Adipose tissue (tissue), 3 donors: ENCODE data around the gene ZNHIT2. TPM values are rescaled to one million over a fixed set of nuclear protein-coding genes. Genes with fewer than 3 reads are reported as not detected.

Source experiments
- H3K27ac ChIP-seq: one replicate; pipeline ENCODE4 v1.5.1; 2013; ENCODE audit warnings: low read depth, low read length
- WGBS, 3 donors: extraction: QIAGEN DNeasy Blood & Tissue Kit; methylation state at CpG; one replicate each; pipeline ENCODE4 v1.1.7; 2013; 5-methylcytosine and 5-hydroxymethylcytosine counted together
- polyA plus RNA-seq, 3 donors: library from polyadenylated mRNA; stranded (reverse); fragments of 200-250 nt; gene quantifications; one replicate each; pipeline ENCODE4 v1.2.3, GENCODE V29; 2013
- donor health status: healthy with polysubstance abuse.
- donor health status: Bipolar disorder and iron deficiency.
- donor health status: healthy.

The ZNHIT2 gene
- polyA plus RNA-seq, 3 donors, result 5.1 to 15.1 (median 12.3) TPM

DNA sequence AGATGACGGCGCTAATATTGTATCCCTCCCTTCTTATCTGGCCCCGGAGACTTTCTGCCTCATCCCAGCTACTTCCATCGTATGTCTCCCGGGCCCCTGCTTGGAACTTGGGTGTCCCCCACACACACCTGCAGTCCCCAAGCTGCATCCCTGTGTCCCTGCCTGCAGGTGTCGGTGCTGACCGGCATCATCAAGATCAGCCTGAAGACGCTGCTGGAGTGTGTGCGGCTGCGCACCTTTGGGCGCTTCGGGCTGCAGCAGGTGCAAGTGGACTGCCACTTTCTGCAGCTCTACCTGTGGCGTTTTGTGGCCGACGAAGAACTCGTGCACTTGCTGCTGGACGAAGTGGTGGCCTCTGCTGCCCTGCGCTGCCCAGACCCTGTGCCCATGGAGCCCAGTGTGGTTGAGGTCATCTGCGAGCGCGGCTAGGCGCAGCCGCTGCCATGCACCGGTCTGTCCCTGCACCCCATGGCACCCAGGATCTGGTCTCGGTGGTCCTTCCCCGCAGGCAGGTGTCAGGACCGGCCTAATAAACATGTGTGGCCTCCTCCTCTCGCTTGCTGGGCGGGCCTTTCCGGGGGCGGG is 6.2 kb downstream of the ZNHIT2 start:
- WGBS, 3 donors, result 61 to 69% (median 68%) methylated on average over 30 to 31 of the region's 31 CpGs
- no peak overlapping the region for H3K27ac ChIP-seq

DNA sequence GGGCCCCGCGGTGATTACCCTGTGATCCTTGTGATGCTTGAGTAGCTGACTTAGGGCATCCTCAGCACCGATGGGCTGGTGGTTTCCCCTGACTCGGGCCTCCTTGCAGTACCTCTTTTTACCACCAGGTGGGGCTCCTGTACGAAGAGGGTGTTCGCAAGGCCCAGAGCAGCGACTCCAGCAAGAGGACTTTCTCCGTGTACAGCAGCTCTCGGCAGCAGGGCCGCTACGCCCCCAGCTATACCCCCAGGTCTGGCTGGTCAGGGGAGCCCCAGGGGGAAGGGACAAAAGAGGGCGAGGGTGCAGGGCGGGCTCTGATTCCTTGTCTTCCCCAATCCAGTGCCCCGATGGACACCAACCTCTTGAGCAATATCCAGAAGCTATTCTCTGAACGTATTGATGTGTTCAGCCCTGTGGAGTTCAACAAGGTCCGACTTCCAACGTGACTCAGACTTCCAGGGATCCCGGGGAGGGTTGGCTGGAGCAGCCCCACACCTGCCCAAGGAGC is 7.1 kb downstream of the ZNHIT2 start:
- 11 to 13% (median 12%) methylated on average over 18 of the region's 18 CpGs for WGBS, 3 donors
- H3K27ac ChIP-seq, result no peak overlapping the region

DNA sequence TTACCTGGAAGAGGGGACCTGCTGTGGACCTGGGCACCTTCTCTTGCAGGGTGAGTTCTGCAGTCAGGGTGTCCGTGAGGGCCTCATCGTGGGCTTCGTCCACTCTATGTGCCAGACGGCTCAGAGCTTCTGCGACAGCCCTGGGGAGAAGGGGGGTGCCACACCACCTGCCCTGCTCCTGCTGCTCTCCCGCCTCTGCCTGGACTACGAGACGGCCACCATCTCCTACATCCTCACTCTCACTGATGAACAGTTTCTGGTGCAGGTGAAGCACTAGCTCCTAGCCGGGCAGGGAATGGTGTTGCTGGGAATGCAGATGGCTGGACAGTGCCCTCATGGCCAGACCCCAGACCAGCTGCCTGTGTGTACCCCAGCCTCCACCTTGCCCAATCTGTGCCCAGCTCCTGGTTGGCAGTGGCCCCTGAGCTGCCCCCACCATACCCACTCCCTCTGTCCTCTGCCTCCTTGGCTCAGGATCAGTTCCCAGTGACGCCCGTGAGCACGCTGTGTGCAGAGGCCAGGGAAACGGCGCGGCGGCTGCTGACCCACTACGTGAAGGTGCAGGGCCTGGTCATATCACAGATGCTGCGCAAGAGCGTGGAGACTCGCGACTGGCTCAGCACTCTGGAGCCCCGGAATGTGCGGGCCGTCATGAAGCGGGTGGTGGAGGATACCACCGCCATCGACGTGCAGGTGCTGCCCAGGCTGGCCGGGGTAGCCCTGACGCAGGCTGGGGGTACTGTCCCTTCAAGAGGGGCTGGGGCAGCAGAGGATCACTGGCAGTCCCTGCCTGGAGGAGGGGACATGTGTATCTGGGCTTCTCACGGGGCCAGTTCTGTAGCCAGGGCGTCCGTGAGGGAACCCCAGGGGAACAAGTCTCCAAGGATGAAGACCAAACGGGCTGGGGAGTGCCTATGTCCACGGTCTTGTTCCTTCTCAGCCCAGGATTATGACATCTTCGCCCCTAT is 8.0 kb downstream of the ZNHIT2 start:
- 87 to 90% (median 87%) methylated on average over 36 of the region's 36 CpGs for WGBS, 3 donors
- H3K27ac ChIP-seq, result no peak overlapping the region

DNA sequence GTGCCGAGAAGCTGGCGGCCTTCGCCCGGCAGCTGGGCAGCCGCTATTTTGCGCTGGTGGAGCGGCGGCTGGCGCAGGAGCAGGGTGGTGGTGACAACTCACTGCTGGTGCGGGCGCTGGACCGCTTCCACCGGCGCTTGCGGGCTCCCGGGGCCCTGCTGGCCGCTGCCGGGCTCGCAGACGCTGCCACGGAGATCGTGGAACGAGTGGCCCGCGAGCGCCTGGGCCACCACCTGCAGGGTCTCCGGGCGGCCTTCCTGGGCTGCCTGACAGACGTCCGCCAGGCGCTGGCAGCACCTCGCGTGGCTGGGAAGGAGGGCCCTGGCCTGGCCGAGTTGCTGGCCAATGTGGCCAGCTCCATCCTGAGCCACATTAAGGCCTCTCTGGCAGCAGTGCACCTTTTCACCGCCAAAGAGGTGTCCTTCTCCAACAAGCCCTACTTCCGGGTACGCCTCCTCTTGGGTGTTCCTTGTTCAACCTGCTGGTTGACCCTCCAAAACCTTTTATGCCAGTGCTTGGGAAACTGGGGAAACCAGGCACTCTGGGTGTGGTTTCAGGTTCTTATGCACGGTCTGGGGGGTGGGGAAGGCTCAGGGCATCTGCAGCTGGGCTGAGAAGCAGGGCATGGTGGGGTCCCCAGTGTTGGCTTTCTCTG is 8.9 kb downstream of the ZNHIT2 start:
- no peak overlapping the region for H3K27ac ChIP-seq
- WGBS, 3 donors, result 93% methylated on average over 37 to 38 of the region's 38 CpGs

DNA sequence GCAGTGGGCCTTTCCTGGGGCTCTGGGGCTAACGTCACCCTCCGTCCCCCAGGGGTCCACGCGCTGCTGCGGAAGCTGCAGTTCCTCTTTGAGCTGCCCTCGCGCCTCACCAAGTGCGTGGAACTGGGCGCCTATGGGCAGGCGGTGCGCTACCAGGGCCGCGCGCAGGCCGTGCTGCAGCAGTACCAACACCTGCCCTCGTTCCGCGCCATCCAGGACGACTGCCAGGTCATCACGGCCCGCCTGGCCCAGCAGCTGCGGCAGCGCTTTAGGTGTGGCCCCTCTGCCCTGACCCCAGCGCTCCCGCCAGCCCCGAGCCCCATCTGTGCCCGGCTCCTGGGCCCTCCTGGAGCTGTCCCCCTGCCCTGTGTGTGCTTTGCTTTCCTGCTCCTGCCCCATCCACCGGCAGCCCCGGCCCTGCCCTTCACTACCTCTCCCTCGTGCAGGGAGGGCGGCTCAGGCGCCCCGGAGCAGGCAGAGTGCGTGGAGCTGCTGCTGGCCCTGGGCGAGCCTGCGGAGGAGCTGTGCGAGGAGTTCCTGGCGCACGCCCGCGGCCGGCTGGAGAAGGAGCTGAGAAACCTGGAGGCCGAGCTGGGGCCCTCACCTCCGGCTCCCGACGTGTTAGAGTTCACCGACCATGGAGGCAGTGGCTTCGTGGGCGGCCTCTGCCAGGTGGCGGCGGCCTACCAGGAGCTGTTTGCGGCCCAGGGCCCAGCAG is 9.6 kb downstream of the ZNHIT2 start:
- WGBS, 3 donors, result 94 to 95% (median 94%) methylated on average over 50 to 52 of the region's 52 CpGs
- H3K27ac ChIP-seq, result no peak overlapping the region

DNA sequence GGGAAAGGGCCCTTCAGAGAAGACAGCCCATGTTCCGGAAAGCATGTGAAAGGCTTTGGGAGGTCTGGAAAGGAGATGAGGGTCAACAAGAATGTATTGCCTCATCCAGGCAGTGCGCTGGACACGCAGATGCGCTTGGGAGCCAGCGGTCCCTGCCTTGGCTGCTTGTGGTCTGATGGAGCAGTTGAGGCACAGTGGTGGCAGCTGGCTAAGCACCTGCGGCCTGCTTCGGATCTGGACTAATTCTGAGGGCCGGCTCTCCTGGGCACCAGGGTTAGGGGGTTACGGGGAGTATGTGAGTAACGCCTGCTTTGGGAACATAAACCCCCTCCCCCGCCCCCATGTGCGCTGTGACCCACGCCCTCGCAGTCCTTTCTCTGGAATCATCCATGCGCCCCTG is 10.4 kb downstream of the ZNHIT2 start:
- 91 to 95% (median 94%) methylated on average over 15 of the region's 15 CpGs for WGBS, 3 donors
- no peak overlapping the region for H3K27ac ChIP-seq

DNA sequence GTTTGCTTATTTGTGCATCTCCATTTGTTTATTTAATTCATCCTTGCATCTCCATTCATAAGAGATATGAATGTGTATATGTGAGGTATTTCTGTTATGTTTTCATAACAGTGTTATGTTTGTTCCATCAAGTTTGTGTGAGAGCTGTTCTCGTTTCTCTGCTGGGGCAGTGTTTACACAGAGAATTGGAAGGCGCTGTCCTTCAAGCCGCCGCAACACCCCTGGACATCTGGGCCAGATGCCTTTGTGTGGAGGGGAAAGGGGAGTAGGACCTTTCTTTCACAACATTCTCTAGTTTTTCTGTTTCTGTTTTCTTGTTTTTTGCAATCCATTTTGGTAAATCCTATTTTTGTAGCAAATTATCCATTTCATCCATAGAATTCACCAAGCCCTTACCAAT is 12.9 kb downstream of the ZNHIT2 start:
- WGBS, 3 donors, result 32 to 80% (median 72%) methylated on average over 4 of the region's 4 CpGs
- H3K27ac ChIP-seq, result no peak overlapping the region

DNA sequence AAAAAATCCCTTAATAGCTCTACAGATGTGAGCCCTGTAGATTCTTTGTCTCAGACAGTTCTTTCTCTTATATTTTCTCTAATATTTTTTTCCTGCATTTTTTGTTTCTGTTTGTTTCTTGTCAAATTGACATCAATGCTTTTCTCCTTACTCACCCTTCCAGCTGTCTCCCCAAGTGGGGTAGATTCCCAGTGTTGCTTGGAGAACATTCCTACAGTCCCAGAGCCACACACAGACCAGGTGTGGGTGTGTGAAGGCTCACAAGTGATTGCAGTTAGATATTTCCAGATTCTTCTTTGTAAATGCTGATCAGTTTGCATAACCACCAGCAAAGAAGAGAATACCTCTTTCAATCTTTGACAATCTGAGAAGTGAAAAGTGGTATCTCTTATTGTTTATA is 14.0 kb downstream of the ZNHIT2 start:
- no peak overlapping the region for H3K27ac ChIP-seq

DNA sequence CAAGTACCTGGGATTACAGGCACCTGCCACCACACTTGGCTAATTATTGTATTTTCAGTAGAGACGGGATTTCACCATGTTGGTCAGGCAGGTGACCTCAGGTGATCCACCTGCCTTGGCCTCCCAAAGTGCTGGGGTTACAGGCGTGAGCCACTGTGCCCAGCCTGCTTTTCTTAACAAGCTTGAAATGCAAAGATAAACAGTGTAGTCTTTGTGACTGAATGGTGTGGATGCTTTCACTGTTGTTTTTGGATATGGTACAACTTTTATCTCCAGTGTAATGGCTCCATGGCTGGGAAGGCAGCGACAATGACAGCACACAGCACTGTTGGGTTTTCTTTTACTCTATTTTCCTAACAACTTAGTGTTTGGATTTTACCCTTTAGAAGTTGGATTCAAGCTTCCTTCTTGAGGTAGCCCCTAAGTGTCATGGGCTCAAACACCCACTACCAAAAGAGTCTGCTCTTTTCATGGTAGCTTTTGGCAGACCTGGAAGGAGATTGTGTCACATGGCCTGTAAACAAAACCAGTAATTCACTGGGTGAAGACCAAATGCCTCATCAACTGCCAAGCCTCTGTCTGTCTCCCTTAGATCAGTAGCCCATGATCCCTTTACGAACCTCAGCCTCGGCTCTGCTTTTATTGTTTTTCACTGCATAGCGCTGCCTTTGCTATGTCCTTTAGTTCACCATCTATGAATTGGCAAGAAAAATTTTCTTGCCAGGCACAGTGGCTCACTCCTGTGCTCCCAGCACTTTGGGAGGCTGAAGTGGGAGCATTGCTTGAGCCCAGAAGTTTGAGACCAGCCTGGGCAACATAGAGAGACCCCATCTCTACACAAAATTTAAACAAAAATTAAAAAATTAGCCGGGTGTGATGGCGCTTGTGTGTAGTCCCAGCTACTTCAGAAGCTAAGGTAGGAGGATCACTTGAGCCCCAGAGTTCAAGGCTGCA is 15.1 kb downstream of the ZNHIT2 start:
- WGBS, 3 donors, result 64 to 87% (median 85%) methylated on average over 8 of the region's 8 CpGs
- H3K27ac ChIP-seq, result no peak overlapping the region

DNA sequence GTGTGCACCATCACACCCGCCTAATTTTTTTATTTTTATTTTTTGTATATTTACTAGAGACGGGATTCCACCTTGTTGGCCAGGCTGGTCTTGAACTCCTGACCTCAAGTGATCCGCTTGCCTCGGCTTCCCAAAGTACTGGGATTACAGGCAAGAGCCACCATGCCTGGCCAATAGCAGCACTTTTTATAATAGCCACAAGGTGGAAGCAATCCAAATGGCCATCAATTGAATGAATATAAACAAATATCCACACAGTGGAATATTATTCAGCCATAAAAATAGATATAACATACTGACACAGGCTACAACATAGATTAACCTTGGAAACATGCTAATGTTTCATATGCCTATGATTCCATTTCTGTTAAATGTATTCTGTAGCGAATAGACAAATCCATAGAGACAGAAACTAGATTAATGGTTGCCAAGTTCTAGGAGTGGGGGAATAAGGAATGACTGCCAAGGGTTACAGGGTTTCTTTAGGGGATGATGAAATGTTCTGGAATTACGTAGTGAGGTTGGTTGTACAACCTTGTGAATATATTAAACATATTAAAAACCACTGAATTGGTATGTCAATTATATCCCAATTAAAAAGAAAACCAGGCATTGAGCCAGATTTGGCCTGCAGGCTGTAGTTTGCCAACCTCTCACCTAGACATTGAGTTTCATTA is 16.7 kb downstream of the ZNHIT2 start:
- H3K27ac ChIP-seq, result no peak overlapping the region
- 75 to 81% (median 80%) methylated on average over 6 of the region's 6 CpGs for WGBS, 3 donors

DNA sequence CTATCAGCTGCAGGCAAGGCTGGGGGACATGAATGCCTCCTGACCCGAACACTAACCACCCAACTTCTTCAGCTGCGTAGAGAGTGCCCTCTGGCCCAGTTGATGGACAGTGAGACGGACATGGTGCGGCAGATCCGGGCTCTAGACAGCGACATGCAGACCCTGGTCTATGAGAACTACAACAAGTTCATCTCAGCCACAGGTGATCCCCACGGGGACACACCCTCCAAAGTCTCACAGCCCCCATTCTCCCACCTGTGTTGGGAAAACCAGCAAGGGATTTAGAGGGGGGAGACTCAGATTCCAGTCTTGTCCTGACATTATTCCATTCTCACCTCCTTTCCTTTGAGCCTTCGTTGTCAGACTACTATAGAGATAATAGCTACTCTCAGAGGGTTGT is 20.6 kb downstream of the ZNHIT2 start:
- WGBS, 3 donors, result 24 to 43% (median 38%) methylated on average over 8 of the region's 8 CpGs
- H3K27ac ChIP-seq, result no peak overlapping the region

DNA sequence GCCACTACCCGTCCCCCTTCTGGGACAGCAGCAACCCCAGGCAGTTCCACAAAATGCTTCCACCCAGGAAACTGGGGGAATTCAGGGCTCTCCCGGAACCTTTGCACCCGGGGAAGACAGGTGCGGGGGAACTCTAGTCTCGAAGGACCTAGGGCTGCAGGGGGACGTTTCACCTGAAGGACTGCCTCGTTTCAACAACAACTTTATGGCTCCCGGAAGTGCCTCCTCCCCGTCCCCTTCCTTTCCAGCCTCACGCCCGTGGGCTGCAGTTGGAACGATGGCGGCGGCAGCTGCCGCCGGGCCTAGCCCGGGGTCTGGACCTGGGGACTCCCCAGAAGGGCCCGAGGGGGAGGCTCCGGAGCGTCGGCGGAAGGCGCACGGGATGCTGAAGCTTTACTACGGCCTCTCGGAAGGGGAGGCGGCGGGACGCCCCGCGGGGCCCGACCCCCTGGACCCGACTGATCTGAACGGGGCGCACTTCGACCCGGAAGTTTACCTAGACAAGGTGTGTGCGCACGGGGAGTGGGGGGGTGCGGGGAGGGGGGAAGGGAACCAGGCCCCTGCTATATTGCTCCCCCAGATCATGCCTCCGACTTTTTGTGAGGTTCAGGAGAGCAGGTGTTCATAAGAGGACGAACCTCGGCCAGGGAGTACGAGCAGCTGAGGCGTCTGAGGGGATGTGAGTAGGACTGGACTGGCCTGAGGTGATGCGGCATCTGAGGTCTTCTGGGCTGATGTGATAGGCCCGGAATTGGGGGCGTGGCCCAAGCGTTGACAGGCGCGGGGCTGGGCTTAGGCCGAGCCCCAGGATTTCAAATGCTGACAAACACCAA is 21.3 kb downstream of the ZNHIT2 start, which contains the start of gene VPS51:
Gene VPS51, plus strand, starts transcription at position 241 of the 833 bp plus-strand sequence. Its CDS starts 37 bp downstream, at position 278.
- H3K27ac ChIP-seq, result no peak within 1 kb of the TSS
- WGBS, 3 donors, result 0 to 1% (median 0%) methylated on average over 46 to 52 of the region's 52 CpGs

DNA sequence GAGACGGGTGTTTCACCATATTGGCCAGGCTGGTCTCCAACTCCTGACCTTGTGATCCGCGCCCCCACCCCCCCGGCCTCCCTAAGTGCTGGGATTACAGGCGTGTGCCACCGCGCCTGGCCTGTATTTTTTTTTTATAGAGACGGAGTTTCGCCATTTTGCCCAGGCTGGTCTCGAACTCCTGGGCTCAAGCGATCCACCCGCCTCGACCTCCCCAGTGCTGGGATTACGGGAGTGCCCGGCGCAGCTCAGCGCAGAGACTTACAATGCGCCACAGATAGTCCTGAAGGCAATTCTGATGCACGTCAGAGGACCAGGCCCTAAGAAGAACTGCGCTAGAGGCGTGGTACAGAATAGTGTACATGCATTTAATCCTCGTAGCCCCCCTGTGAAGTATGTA is 22.1 kb downstream of the ZNHIT2 start:
- WGBS, 3 donors, result 62 to 81% (median 80%) methylated on average over 22 of the region's 22 CpGs
- H3K27ac ChIP-seq, result no peak overlapping the region

DNA sequence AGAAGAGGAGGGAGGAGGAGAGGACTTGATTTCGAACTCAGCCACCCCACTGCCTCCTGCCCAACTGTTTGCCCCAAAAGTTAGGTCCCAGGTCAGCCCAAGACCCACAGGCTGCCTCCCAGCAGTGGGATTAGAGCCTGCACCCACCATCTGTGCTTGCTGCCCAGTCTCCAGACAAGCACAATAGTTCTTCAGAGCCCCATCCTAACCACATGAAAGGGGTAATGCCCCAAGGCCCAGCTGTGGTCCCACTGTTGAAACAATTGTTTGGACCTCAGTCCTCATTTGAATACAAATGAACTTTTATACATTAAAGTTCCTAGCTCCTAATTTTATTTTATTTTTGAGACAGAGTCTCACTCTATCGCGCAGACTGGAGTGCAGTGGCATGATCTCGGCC is 26.9 kb downstream of the ZNHIT2 start:
- 92 to 98% (median 95%) methylated on average over 4 of the region's 4 CpGs for WGBS, 3 donors
- no peak overlapping the region for H3K27ac ChIP-seq

DNA sequence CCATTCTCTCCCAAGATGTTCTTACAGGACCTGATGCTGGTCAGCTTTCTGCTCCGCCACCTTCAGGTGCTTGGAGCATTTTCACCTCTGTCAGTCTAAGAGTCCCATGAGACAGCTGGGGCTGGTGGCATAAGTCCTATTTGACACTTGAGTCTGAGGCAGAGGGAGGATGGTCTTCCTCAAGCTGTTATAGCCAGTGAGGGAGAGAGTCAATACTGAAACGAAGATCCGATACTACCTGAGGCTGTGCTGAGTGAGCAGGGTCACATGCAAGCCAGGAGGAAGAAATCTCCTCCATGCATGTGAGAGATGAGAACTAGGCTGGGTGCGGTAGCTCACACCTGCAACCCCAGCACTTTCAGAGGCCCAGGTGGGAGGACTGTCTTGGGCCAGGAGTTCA is 27.9 kb downstream of the ZNHIT2 start:
- WGBS, 3 donors, result 88 to 96% (median 93%) methylated on average over 4 of the region's 4 CpGs

DNA sequence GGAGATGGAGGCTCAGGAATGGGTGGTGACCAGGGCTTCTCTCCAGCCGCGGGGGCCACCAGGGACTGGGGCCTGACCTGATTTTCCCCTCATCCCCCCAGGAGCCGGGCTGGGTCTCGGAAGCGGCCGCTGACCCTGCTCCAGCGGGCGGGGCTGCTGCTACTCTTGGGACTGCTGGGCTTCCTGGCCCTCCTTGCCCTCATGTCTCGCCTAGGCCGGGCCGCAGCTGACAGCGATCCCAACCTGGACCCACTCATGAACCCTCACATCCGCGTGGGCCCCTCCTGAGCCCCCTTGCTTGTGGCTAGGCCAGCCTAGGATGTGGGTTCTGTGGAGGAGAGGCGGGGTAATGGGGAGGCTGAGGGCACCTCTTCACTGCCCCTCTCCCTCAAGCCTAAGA is 29.7 kb downstream of the ZNHIT2 start:
- 84 to 97% (median 91%) methylated on average over 12 to 15 of the region's 15 CpGs for WGBS, 3 donors
- H3K27ac ChIP-seq, result no peak overlapping the region

More for the DNA sequence above, 27.9 kb downstream of the ZNHIT2 start:
- no peak overlapping the region for H3K27ac ChIP-seq
